Fibroblast of villous mesenchyme (primary cell): ENCODE measurements around the gene VPS45. TPM values are rescaled to one million over a fixed set of nuclear protein-coding genes. Genes with fewer than 3 reads are reported as not detected.

ENCODE experiments used
- DNase-seq: peaks from one replicate; pipeline ENCODE4 v3.0.0-alpha.2; 2010; ENCODE audit warnings: low read depth
- H3K4me3 ChIP-seq: 2 replicates; pipeline ENCODE4 v1.5.1; 2011; ENCODE audit warnings: low read depth, mild to moderate bottlenecking, low read length
- total RNA-seq: library from RNA; depleted of rRNA; stranded (reverse); fragments of >200 nt; gene quantifications from 2 replicates; pipeline ENCODE4 v1.2.3, GENCODE V29; 2012
- TF ChIP-seq, protein P1 (sequence below): IDR thresholded peaks from 2 replicates; pipeline ENCODE4 v1.5.1; 2012; ENCODE audit warnings: low read depth, mild to moderate bottlenecking, low read length; ENCODE audit not compliant: insufficient read depth

VPS45 gene
- total RNA-seq, 1 donor, result 57.9 TPM

DNA sequence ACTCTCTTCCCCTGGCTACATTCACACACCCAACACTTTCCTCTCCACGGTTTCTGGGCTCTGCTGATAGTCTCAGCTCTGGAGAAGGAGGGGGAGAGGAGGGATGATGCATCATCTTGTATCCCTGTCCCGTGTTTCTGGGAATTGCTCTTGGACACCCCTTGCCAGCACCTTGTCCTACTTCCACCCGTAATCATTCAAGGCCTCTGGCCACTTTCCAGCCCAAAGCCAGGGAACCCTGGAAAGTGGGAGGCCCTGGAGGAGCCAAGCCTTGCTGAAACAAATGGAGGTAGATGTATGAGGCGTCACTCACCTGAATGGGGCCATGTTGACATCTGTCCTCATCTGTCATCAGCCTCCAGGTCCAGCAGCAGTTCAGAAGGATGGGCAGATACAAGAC is 86.6 kb downstream of the VPS45 start:
- no peak for DNase-seq
- TF ChIP-seq, protein P1, sequence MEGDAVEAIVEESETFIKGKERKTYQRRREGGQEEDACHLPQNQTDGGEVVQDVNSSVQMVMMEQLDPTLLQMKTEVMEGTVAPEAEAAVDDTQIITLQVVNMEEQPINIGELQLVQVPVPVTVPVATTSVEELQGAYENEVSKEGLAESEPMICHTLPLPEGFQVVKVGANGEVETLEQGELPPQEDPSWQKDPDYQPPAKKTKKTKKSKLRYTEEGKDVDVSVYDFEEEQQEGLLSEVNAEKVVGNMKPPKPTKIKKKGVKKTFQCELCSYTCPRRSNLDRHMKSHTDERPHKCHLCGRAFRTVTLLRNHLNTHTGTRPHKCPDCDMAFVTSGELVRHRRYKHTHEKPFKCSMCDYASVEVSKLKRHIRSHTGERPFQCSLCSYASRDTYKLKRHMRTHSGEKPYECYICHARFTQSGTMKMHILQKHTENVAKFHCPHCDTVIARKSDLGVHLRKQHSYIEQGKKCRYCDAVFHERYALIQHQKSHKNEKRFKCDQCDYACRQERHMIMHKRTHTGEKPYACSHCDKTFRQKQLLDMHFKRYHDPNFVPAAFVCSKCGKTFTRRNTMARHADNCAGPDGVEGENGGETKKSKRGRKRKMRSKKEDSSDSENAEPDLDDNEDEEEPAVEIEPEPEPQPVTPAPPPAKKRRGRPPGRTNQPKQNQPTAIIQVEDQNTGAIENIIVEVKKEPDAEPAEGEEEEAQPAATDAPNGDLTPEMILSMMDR, result no peak
- no peak overlapping the region for H3K4me3 ChIP-seq

DNA sequence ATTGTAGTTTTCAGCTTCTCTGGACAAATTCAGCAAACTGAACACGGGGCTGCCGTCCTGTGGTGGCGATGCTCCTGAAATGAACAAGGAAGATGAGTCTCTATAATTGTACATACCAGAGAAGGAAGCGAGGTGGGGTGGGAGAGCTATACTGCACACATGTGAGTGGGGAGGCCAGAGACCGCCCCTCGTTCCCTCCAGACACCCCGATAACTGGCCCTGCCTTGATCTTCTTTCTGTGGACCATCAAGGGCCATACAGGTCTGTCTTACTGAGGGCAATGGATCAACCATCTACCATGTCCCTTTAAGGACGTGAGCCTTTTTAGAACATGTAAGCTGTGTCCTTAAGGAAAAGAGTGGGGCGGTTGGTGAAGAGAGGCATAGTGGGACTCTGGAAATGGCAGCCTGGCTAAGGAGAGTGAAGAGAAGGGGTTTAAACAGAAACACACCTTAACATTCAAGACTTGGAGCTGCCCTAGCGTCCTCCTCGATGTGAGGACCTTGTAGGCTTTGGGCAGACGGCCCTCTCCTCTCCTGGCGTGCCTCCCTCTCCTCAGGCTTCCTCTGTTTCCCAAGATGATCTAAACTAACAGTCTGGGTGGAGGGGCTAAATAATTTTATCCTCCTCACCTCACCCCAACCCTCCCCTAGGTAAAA is 88.0 kb downstream of the VPS45 start:
- TF ChIP-seq, protein P1, result no peak
- H3K4me3 ChIP-seq, result no peak overlapping the region
- DNase-seq, result no peak

DNA sequence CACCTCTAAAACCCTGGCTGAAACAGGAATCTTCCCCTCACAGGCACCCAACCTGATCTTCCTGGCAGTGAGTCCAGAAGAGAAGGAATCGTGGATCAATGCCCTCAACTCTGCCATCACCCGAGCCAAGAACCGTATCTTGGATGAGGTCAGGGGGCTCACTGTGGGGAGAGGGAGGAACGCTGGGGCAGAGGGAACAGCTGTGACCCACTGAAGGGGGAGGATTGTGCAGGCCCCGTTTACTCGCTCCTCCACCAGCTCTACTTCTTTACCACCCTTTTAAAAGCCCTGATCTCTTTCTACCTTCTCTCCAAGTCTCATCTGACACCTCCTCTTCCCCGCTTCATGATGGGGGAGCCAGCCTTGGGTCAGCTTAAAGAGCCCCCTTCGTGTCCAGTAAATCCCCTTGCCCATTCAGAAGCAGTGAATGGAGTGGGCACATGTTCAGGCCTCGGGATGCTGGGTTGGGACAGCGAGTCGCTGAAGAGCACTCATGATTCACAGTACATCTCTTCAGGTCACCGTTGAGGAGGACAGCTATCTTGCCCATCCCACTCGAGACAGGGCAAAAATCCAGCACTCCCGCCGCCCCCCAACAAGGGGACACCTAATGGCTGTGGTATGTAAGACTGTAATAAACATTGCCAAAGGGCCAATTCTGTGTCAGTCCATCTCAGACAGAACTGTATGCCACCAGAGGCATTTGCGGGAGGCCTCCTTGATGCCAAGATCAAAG is 89.5 kb downstream of the VPS45 start:
- TF ChIP-seq, protein P1, result no peak
- DNase-seq, result no peak
- H3K4me3 ChIP-seq, result no peak overlapping the region

DNA sequence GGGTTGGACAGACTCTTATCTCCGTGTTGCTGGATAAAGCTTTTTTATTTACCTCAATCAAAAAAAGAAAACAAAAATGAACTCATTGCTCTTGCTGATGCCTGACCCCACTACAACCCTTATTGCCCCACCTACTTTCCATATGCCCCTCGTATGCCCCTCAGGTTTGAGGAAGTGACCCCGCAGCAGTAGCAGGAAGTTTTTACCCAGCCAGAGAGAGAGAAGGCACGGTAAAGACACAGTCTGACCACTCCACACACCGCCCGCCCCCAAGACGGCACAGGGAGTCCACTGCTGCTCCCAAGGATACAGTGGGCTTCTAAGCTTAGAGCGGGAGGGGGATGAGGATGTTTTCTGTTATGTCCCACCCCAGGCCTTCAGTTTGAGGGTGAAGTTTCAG is 92.0 kb downstream of the VPS45 start:
- H3K4me3 ChIP-seq, result no peak overlapping the region
- no peak for DNase-seq
- TF ChIP-seq, protein P1, result no peak

DNA sequence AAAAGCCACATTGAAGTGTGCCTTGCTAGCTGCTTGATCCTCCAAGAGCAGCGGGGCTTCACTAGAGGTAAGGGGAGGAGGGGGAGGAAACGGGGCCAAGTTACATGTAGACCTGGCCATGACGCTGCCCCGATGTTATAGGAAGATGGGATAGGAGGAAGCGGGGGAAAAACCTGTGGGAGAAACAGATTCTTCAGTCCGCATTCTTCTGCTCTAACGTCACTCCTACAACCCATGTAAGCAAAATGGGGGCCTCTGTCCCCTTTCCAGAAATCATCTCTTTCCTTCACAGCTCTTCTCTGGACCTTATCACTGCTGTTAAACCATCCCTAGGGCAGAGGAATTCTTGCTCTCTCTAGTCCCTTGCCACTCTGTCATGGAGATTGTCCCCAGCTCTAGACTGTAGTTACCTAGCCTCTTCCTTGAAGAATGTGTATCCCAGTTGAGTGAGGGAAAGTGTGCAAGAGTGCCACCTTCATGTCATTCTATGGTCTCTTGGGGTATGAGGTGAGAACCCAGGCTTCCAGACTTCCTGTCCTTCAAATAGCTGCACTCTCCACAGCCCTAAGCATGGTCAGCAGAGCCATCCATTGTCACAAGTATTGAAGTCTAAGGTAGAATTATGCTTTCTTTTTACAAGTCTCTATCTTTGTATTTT is 93.5 kb downstream of the VPS45 start:
- TF ChIP-seq, protein P1, result no peak
- H3K4me3 ChIP-seq, result no peak overlapping the region
- DNase-seq, result no peak

DNA sequence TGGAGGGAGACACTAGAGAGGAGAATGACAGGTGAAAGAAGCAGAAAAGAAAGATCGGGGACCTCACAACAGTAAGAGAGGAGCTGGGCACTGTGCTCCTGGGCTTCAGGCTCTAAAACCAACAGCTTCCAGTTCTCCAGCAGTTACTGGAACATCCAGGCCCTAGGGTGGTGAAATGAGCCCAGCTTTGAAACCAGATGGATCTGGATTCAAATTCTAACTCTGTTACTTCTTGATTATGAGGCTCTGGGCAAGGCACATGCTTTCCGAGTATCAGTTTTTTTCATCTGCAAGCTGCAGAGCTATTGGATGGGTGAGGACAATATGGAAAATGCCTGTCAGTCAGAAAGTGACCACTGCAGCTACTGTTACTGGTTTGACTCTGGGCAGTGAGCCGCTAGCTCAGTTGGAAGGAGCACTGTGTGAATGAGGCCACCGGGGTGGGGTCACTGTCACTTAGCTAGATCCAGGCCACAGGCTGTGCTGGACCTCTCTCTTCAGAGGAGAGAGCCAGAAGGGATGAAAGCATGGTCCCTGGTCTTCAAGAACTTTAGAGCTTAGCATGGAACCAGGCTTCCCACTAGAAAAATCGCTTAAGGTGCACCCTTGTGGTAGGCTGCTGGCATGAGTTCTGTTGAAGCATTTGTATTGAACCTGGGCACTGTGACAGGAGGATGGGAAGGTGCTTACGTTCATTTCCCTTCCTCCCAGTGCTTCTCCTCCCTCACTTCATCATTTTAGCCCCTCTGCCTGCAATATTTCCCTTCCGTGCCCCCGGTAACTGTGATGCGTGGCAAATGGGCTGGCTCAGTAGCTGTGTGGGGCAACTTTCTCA is 94.4 kb downstream of the VPS45 start:
- DNase-seq, result no peak
- TF ChIP-seq, protein P1, result no peak
- no peak overlapping the region for H3K4me3 ChIP-seq
